GM13976 (cell line): ENCODE data around the gene ZNF385B.

Source experiments
- DNase-seq: peaks from one replicate; pipeline ENCODE4 v3.0.0; 2012; ENCODE audit warnings: low spot score
- CTCF ChIP-seq: IDR thresholded peaks from 2 replicates; pipeline ENCODE4 v1.5.1; 2012; ENCODE audit warnings: borderline replicate concordance, mild to moderate bottlenecking; ENCODE audit not compliant: insufficient read depth; ENCODE audit errors: extremely low read depth, missing control alignments, control extremely low read depth
- in situ Hi-C: fragments of 300-500 bp; cut with MboI; formaldehyde crosslinking; loops from one replicate; pipeline ENCODE4 v1.12.0; 2022; ENCODE audit warnings: low sequenced_read_pairs, mixed read lengths, inconsistent platforms; ENCODE audit not compliant: unreplicated experiment

The ZNF385B gene

GRCh38 chr2:179876266-179876665, 14.9 kb upstream of the ZNF385B start:
- DNase-seq = no peak
- no peak for TF ChIP-seq CTCF
- in situ Hi-C loops = no loop called here

GRCh38 chr2:179875864-179876263, 14.5 kb upstream of the ZNF385B start:
- in situ Hi-C loops = no loop called here
- no peak for TF ChIP-seq CTCF
- no peak for DNase-seq

- no peak for DNase-seq
- in situ Hi-C loops = no loop called here
- TF ChIP-seq CTCF = no peak
These were observed 1.6 kb upstream of the ZNF385B start for GRCh38 chr2:179862898-179863458.

GRCh38 chr2:179861027-179861415, 391 bp downstream of the ZNF385B start:
- DNase-seq = peak; percentile 37
- no peak for TF ChIP-seq CTCF
- in situ Hi-C loops = no loop called here

GRCh38 chr2:179860255-179861026, 971 bp downstream of the ZNF385B start:
- TF ChIP-seq CTCF = no peak
- DNase-seq = no peak
- in situ Hi-C loops = no loop called here

- in situ Hi-C loops = no loop called here
- TF ChIP-seq CTCF = no peak
- DNase-seq = no peak
These were observed 1.9 kb downstream of the ZNF385B start for GRCh38 chr2:179859523-179859922.
